Keratinocyte (primary cell): Measurements from ENCODE around the gene CD209. TPM values are rescaled to one million over a fixed set of nuclear protein-coding genes. Genes with fewer than 3 reads are reported as not detected.

ENCODE experiments used
- DNase-seq: peaks from one replicate; pipeline ENCODE4 v3.0.0-alpha.2; 2011; ENCODE audit warnings: low read depth, missing footprints, low spot score
- FAIRE-seq: peaks from 2 replicates; lab custom pipeline; 2011; peaks lifted over from hg19 to GRCh38; lab: Jason Lieb, UNC
- H2AFZ ChIP-seq: 2 replicates; pipeline ENCODE4 v1.6.0; 2012; ENCODE audit warnings: low read length, control low read depth, inconsistent platforms; ENCODE audit not compliant: control insufficient read depth
- H3K27ac ChIP-seq: 2 replicates; pipeline ENCODE4 v1.5.1; 2011; ENCODE audit warnings: low read length; ENCODE audit not compliant: control insufficient read depth, insufficient read depth
- H3K27me3 ChIP-seq: 3 replicates; pipeline ENCODE4 v1.6.0; 2011; ENCODE audit warnings: low read length; ENCODE audit not compliant: control insufficient read depth, insufficient read depth; ENCODE audit errors: extremely low read depth
- H3K36me3 ChIP-seq, 2 experiments: 2 replicates in 1 of 2; 3 replicates in 1 of 2; pipeline ENCODE4 v1.5.1; 2011; ENCODE audit warnings: low read length in 2 of 2, mild to moderate bottlenecking in 1 of 2; ENCODE audit not compliant: control insufficient read depth in 2 of 2, insufficient read depth in 2 of 2; ENCODE audit errors: extremely low read depth in 1 of 2
- H3K4me1 ChIP-seq: 3 replicates; pipeline ENCODE4 v1.5.1; 2011; ENCODE audit warnings: low read length; ENCODE audit not compliant: control insufficient read depth, insufficient read depth; ENCODE audit errors: extremely low read depth
- H3K4me2 ChIP-seq: 3 replicates; pipeline ENCODE4 v1.6.0; 2011; ENCODE audit warnings: low read depth, low read length; ENCODE audit not compliant: control insufficient read depth, insufficient read depth; ENCODE audit errors: extremely low read depth
- H3K4me3 ChIP-seq, 3 experiments: fragments of 200-600 bp in 1 of 3; sonication (generic) in 1 of 3; 2 replicates in 2 of 3; 3 replicates in 1 of 3; pipeline ENCODE4 v1.5.1; 2011 to 2016; ENCODE audit warnings: low read length in 3 of 3, mild to moderate bottlenecking in 3 of 3, control low read depth in 2 of 3, inconsistent platforms in 1 of 3, low read depth in 1 of 3, mixed read lengths in 1 of 3, mixed run types in 1 of 3, moderate library complexity in 1 of 3; ENCODE audit not compliant: control insufficient read depth in 2 of 3, insufficient read depth in 2 of 3; ENCODE audit errors: extremely low read depth in 1 of 3
- H3K79me2 ChIP-seq: 2 replicates; pipeline ENCODE4 v1.6.0; 2012; ENCODE audit warnings: low read length; ENCODE audit not compliant: control insufficient read depth, insufficient read depth
- H3K9ac ChIP-seq: 3 replicates; pipeline ENCODE4 v1.6.0; 2011; ENCODE audit warnings: low read length; ENCODE audit not compliant: control insufficient read depth, insufficient read depth; ENCODE audit errors: extremely low read depth
- H3K9me1 ChIP-seq: 3 replicates; pipeline ENCODE4 v1.6.0; 2011; ENCODE audit warnings: low read length; ENCODE audit not compliant: control insufficient read depth, insufficient read depth; ENCODE audit errors: extremely low read depth
- H3K9me3 ChIP-seq: 2 replicates; pipeline ENCODE4 v1.5.1; 2012; ENCODE audit warnings: low read depth, low read length; ENCODE audit not compliant: control insufficient read depth
- H4K20me1 ChIP-seq: 3 replicates; pipeline ENCODE4 v1.6.0; 2011; ENCODE audit warnings: low read length; ENCODE audit not compliant: control insufficient read depth, insufficient read depth; ENCODE audit errors: extremely low read depth
- CTCF ChIP-seq, 3 experiments: IDR thresholded peaks in 1 of 3; conservative IDR thresholded peaks in 1 of 3; optimal IDR thresholded peaks in 1 of 3; 2 replicates in 2 of 3; 3 replicates in 1 of 3; pipeline versions ENCODE3 to v1.5.1; 2011; ENCODE audit warnings: low read length in 3 of 3, mild to moderate bottlenecking in 3 of 3, moderate library complexity in 2 of 3, control low read depth in 1 of 3, inconsistent platforms in 1 of 3; ENCODE audit not compliant: insufficient read depth in 2 of 3; ENCODE audit errors: extremely low read depth in 1 of 3
- EZH2 ChIP-seq: IDR thresholded peaks from one replicate; pipeline ENCODE4 v1.6.1; 2012; ENCODE audit warnings: inconsistent platforms, mild to moderate bottlenecking, low read length, moderate library complexity
- dilution Hi-C: fragments of 300-500 bp; cut with MboI; formaldehyde crosslinking; loops from one replicate; pipeline ENCODE4 v1.7.0; 2020; ENCODE audit warnings: low sequenced_read_pairs; ENCODE audit not compliant: extremely low pct_ligation_motif_present
- polyA plus RNA-seq, 5 experiments: library from polyadenylated mRNA; depleted of rRNA in 3 of 5; stranded (reverse) in 3 of 5; stranded (forward) in 1 of 5; unstranded in 1 of 5; fragments of >200 nt; gene quantifications; 1 replicate in 1 of 5; 2 replicates in 3 of 5; 3 replicates in 1 of 5; pipeline versions ENCODE4 v1.2.1 to v1.2.3, GENCODE V29; 2011 to 2012; ENCODE audit warnings: missing spikeins in 2 of 5, low read depth in 1 of 5, low replicate concordance in 1 of 5

Gene CD209
- polyA plus RNA-seq, 1 donor (not counting 4 experiments of a cell fraction or from before 2014, with no cell fraction given) = not detected

- Histone ChIP-seq H3K9ac (no peak overlapping the region), H3K79me2 (no peaks in the 10 kb centered on the region), H3K4me3 (no peak overlapping the region), H3K27me3 (no peaks in the 10 kb centered on the region), H3K4me1 (no peaks in the 10 kb centered on the region), H3K4me2 (no peak overlapping the region), H3K9me3 (no peaks in the 10 kb centered on the region), H3K27ac (no peak overlapping the region), H2AFZ (no peak overlapping the region), H4K20me1 (no peaks in the 10 kb centered on the region), H3K36me3 (no peaks in the 10 kb centered on the region), H3K9me1 (no peaks in the 10 kb centered on the region)
- dilution Hi-C loops = no loop called here
- TF ChIP-seq CTCF (optimal IDR thresholded peaks at IDR 0.05 in 1 of 3, IDR thresholded peaks at IDR 0.05 in 1 of 3, conservative IDR thresholded peaks at IDR 0.05 in 1 of 3; ENCODE audit: extremely low read depth in 1 of 3, insufficient read depth in 2 of 3, low read length in 3 of 3) = no peak
- TF ChIP-seq EZH2 = no peak
- FAIRE-seq = no peak
- no peak for DNase-seq
Observed at GRCh38 chr19:7706188-7706954, 41.0 kb downstream of the CD209 start.

- FAIRE-seq = no peak
- dilution Hi-C loops = no loop called here
- no peak overlapping the region for H3K27ac ChIP-seq
Observed at GRCh38 chr19:7705387-7706187, 41.7 kb downstream of the CD209 start.

More at GRCh38 chr19:7705387-7706187, 41.7 kb downstream of the CD209 start:
- Histone ChIP-seq H3K36me3 (no peaks in the 10 kb centered on the region), H3K4me2 (no peak overlapping the region), H3K9me3 (no peaks in the 10 kb centered on the region), H3K79me2 (no peaks in the 10 kb centered on the region), H3K9ac (no peak overlapping the region), H4K20me1 (no peaks in the 10 kb centered on the region), H3K4me3 (no peak overlapping the region), H3K9me1 (no peaks in the 10 kb centered on the region), H2AFZ (no peak overlapping the region), H3K4me1 (no peaks in the 10 kb centered on the region), H3K27me3 (no peaks in the 10 kb centered on the region)
- TF ChIP-seq EZH2 (no peak), CTCF (optimal IDR thresholded peaks at IDR 0.05 in 1 of 3, IDR thresholded peaks at IDR 0.05 in 1 of 3, conservative IDR thresholded peaks at IDR 0.05 in 1 of 3; ENCODE audit: extremely low read depth in 1 of 3, insufficient read depth in 2 of 3, low read length in 3 of 3) (no peak)
- no peak for DNase-seq
